ENCODE data around the gene SLC22A7. TPM values are rescaled to one million over a fixed set of nuclear protein-coding genes. Genes with fewer than 3 reads are reported as not detected.

SLC22A7 gene
- total RNA-seq, 1 experiment from 2014 or later: not detected

DNA sequence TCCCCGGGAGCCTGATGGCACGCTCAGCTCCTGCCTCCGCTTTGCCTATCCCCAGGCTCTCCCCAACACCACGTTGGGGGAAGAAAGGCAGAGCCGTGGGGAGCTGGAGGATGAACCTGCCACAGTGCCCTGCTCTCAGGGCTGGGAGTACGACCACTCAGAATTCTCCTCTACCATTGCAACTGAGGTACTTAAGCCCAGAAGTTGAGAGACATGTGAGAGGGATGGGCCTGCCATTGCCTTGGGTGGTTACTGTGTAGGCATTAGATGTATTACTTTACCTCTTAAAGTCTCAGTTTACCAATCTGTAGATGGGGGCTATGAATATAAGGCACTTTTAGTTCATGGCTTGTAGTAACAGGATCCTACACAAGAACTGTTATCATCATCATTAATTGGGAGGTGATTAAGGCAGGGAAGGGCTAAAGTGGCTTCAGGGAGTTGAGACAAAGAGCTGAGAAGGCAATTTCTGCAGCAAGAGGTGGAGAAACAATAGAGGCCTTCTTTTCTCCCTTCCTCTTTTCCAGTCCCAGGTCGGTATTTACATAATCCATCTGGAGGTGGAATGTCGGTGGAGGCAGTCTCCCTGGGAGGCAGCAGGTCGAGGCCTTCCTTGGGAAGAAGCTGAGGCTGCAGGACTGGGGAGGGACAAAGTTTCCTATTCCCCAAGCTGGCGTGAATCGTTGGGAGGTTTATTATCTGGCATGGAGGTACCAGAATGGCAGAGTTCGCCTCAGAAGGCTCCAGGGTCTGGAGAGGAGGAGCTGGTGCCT is 691 bp downstream of the SLC22A7 start:
- no peak overlapping the region for H3K4me2 ChIP-seq
- no peaks in the 10 kb centered on the region; the same call in 1 of the 2 replicates for H3K27me3 ChIP-seq (ENCODE audit: insufficient read depth, low read depth)
- intact Hi-C loops (cut with micrococcal nuclease; ENCODE audit: unreplicated experiment): no loop called here
- no peaks in the 10 kb centered on the region for H3K9me2 ChIP-seq (ENCODE audit: insufficient read depth)
- no peaks in the 10 kb centered on the region for H3K4me1 ChIP-seq (replicated peaks; ENCODE audit: insufficient read depth)
- no peaks in the 10 kb centered on the region for H4K20me1 ChIP-seq (ENCODE audit: insufficient read depth)
- no peaks in the 10 kb centered on the region for H3F3A ChIP-seq (ENCODE audit: insufficient read depth, low read depth)
- H2AFZ ChIP-seq: no peak overlapping the region
- H3K36me3 ChIP-seq (ENCODE audit: low read depth): no peaks in the 10 kb centered on the region
- H3K4me3 ChIP-seq: no peak overlapping the region
- H3K27ac ChIP-seq: no peak overlapping the region
- BruUV-seq (replicated peaks): no TSS peak
- POLR2A ChIA-PET (ENCODE audit: unreplicated experiment): no interaction called here
- TF ChIP-seq EZH2 (IDR thresholded peaks at IDR 0.05; ENCODE audit: low read depth): no peak
- TF ChIP-seq, protein P1, sequence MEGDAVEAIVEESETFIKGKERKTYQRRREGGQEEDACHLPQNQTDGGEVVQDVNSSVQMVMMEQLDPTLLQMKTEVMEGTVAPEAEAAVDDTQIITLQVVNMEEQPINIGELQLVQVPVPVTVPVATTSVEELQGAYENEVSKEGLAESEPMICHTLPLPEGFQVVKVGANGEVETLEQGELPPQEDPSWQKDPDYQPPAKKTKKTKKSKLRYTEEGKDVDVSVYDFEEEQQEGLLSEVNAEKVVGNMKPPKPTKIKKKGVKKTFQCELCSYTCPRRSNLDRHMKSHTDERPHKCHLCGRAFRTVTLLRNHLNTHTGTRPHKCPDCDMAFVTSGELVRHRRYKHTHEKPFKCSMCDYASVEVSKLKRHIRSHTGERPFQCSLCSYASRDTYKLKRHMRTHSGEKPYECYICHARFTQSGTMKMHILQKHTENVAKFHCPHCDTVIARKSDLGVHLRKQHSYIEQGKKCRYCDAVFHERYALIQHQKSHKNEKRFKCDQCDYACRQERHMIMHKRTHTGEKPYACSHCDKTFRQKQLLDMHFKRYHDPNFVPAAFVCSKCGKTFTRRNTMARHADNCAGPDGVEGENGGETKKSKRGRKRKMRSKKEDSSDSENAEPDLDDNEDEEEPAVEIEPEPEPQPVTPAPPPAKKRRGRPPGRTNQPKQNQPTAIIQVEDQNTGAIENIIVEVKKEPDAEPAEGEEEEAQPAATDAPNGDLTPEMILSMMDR (conservative IDR thresholded peaks at IDR 0.05): no peak
- CTCF ChIA-PET: no interaction called here
- no peak for DNase-seq
- H3K79me2 ChIP-seq (ENCODE audit: low read depth): no peaks in the 10 kb centered on the region
- no peaks in the 10 kb centered on the region for H3K9me3 ChIP-seq (ENCODE audit: insufficient read depth, low read depth)

DNA sequence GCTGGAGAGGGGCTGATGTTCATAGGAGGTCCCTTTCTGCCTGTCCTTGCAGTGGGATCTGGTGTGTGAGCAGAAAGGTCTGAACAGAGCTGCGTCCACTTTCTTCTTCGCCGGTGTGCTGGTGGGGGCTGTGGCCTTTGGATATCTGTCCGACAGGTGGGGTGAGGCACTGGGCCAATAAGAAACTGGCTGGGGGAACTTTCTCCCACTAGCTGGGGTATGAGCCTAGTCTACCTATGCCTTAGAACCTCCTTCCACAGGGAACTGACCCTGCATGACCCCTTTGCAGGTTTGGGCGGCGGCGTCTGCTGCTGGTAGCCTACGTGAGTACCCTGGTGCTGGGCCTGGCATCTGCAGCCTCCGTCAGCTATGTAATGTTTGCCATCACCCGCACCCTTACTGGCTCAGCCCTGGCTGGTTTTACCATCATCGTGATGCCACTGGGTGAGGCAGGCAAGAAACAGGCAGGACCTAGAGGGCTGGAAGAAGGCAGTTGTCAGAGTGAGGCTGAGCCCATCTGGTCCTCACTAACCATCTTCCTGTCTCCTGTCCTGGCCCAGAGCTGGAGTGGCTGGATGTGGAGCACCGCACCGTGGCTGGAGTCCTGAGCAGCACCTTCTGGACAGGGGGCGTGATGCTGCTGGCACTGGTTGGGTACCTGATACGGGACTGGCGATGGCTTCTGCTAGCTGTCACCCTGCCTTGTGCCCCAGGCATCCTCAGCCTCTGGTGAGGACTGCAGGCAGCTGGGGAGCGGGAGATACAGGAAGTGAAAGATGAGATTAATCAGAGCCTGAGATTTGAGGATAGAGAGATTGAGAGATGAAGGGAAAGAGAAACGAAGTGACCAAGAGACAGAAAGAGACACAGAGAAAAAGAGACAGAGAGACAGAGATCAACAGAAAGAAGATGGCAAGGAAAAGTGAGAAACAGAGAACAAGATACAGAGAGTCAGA is 1.6 kb downstream of the SLC22A7 start:
- Histone ChIP-seq H3K27me3 (ENCODE audit: insufficient read depth, low read depth) (no peaks in the 10 kb centered on the region; the same call in 1 of the 2 replicates), H3K4me3 (no peak overlapping the region), H3K4me2 (no peak overlapping the region), H3K4me1 (replicated peaks; ENCODE audit: insufficient read depth) (no peaks in the 10 kb centered on the region), H3F3A (ENCODE audit: insufficient read depth, low read depth) (no peaks in the 10 kb centered on the region), H3K9me2 (ENCODE audit: insufficient read depth) (no peaks in the 10 kb centered on the region), H3K79me2 (ENCODE audit: low read depth) (no peaks in the 10 kb centered on the region), H2AFZ (no peak overlapping the region), H3K36me3 (ENCODE audit: low read depth) (no peaks in the 10 kb centered on the region), H3K9me3 (ENCODE audit: insufficient read depth, low read depth) (no peaks in the 10 kb centered on the region), H4K20me1 (ENCODE audit: insufficient read depth) (no peaks in the 10 kb centered on the region), H3K27ac (no peak overlapping the region)
- ChIA-PET POLR2A (ENCODE audit: unreplicated experiment) (no interaction called here), CTCF (no interaction called here)
- no peak for DNase-seq
- intact Hi-C loops (cut with micrococcal nuclease; ENCODE audit: unreplicated experiment): no loop called here
- no peak for TF ChIP-seq EZH2 (IDR thresholded peaks at IDR 0.05; ENCODE audit: low read depth)
- TF ChIP-seq, protein P1 (conservative IDR thresholded peaks at IDR 0.05): no peak
- BruUV-seq (replicated peaks): no TSS peak

DNA sequence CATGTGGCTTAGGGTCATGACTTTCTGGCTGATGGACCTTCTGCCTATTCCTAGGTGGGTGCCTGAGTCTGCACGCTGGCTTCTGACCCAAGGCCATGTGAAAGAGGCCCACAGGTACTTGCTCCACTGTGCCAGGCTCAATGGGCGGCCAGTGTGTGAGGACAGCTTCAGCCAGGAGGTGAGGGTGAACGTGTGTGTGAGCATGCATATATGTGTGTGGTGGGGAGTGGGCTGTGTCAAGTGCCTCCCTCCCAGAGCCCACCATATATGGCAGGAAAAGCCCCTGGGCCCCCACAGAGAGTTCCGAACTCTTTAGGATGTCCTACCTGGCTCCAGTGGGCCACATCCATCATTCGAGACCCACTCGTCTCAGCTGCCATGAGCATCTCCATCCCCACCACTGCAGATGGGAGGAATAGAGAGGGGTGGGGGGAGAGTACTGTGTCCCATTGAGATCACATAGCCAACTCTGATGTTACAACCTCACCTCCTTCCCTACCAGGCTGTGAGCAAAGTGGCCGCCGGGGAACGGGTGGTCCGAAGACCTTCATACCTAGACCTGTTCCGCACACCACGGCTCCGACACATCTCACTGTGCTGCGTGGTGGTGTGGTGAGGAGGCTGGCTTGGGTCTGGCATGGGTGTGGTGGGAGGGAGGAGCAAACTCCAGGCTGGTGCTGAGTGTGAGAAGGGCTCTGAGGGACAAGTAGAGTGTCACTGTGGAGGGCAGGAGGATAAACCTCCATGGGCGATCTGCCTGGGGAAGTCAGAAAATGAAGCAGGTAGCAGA is 3.2 kb downstream of the SLC22A7 start:
- Histone ChIP-seq H3K9me3 (ENCODE audit: insufficient read depth, low read depth) (no peaks in the 10 kb centered on the region), H2AFZ (no peak overlapping the region), H3K4me2 (no peak overlapping the region), H3F3A (ENCODE audit: insufficient read depth, low read depth) (no peaks in the 10 kb centered on the region), H3K79me2 (ENCODE audit: low read depth) (no peaks in the 10 kb centered on the region), H3K4me1 (replicated peaks; ENCODE audit: insufficient read depth) (no peaks in the 10 kb centered on the region), H3K27ac (no peak overlapping the region), H3K4me3 (no peak overlapping the region), H3K36me3 (ENCODE audit: low read depth) (no peaks in the 10 kb centered on the region), H4K20me1 (ENCODE audit: insufficient read depth) (no peaks in the 10 kb centered on the region), H3K27me3 (ENCODE audit: insufficient read depth, low read depth) (no peaks in the 10 kb centered on the region; the same call in 1 of the 2 replicates), H3K9me2 (ENCODE audit: insufficient read depth) (no peaks in the 10 kb centered on the region)
- ChIA-PET CTCF (no interaction called here), POLR2A (ENCODE audit: unreplicated experiment) (interaction anchor here (0.7 kb wide), 1 partner anchor 1109 kb away, joined by 4 read pairs; no protein-coding TSS in a partner anchor)
- no peak for TF ChIP-seq EZH2 (IDR thresholded peaks at IDR 0.05; ENCODE audit: low read depth)
- TF ChIP-seq, protein P1 (conservative IDR thresholded peaks at IDR 0.05): no peak
- DNase-seq: no peak
- BruUV-seq (replicated peaks): no TSS peak
- intact Hi-C loops (cut with micrococcal nuclease; ENCODE audit: unreplicated experiment): no loop called here

Measured in PC-9 (cell line).